ENCODE data around the gene CDH12. TPM values are rescaled to one million over a fixed set of nuclear protein-coding genes. Genes with fewer than 3 reads are reported as not detected.

Gene CDH12
- total RNA-seq, 1 experiment from 2014 or later = not detected

GRCh38 chr5:22314548-22314947 lies 538.6 kb downstream of the CDH12 start:
- WGBS (ENCODE audit: extremely low coverage, insufficient read length, low lambda C conversion rate) = no CpG with 5 or more reads among the region's 6 CpGs
- no peak for DNase-seq
- H4K8ac ChIP-seq (replicated peaks; ENCODE audit: insufficient read length, low read depth, low read length) = no peak overlapping the region
- Mint-ChIP-seq H3K27me3 (ENCODE audit: low read depth) (no peaks in the 10 kb centered on the region), H3K9me3 (no peaks in the 10 kb centered on the region), H3K36me3 (ENCODE audit: insufficient read depth in 1 of 3, low read depth in 3 of 3) (no peaks in the 10 kb centered on the region), H3K4me3 (no peak overlapping the region), H3K4me1 (no peaks in the 10 kb centered on the region), H3K27ac (no peak overlapping the region)
- no peak overlapping the region for H3K18ac ChIP-seq (ENCODE audit: insufficient read length, low read depth, low read length)
- H4K5ac ChIP-seq (ENCODE audit: insufficient read length, low read depth, low read length) = no peak overlapping the region
- H3K56ac ChIP-seq (ENCODE audit: insufficient read length, low read depth, low read length) = no peak overlapping the region
- TF ChIP-seq, protein P1, sequence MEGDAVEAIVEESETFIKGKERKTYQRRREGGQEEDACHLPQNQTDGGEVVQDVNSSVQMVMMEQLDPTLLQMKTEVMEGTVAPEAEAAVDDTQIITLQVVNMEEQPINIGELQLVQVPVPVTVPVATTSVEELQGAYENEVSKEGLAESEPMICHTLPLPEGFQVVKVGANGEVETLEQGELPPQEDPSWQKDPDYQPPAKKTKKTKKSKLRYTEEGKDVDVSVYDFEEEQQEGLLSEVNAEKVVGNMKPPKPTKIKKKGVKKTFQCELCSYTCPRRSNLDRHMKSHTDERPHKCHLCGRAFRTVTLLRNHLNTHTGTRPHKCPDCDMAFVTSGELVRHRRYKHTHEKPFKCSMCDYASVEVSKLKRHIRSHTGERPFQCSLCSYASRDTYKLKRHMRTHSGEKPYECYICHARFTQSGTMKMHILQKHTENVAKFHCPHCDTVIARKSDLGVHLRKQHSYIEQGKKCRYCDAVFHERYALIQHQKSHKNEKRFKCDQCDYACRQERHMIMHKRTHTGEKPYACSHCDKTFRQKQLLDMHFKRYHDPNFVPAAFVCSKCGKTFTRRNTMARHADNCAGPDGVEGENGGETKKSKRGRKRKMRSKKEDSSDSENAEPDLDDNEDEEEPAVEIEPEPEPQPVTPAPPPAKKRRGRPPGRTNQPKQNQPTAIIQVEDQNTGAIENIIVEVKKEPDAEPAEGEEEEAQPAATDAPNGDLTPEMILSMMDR (conservative IDR thresholded peaks at IDR 0.05) = no peak
- no peak overlapping the region for H3K14ac ChIP-seq (ENCODE audit: insufficient read depth, low read length)
- H2AFZ ChIP-seq (ENCODE audit: low read length) = no peak overlapping the region
- no peaks in the 10 kb centered on the region for H3K4me1 ChIP-seq (ENCODE audit: insufficient read depth, low read length)
- H2BK12ac ChIP-seq (ENCODE audit: insufficient read length, low read depth, low read length) = no peak overlapping the region
- no peaks in the 10 kb centered on the region for H3K79me2 ChIP-seq (ENCODE audit: insufficient read depth, low read length)
- no peak overlapping the region for H4K91ac ChIP-seq (ENCODE audit: insufficient read length, low read depth, low read length)
- H3K27me3 ChIP-seq (ENCODE audit: insufficient read depth, low read length) = no peaks in the 10 kb centered on the region
- H4K20me1 ChIP-seq (ENCODE audit: control insufficient read depth, insufficient read depth, insufficient read length) = no peaks in the 10 kb centered on the region
- H3K9me3 ChIP-seq (ENCODE audit: control insufficient read depth, low read depth, low read length) = no peaks in the 10 kb centered on the region
- no peak overlapping the region for H2BK5ac ChIP-seq (ENCODE audit: insufficient read length, low read length)
- no peak overlapping the region for H2BK120ac ChIP-seq (ENCODE audit: low read depth, low read length, poor library complexity, severe bottlenecking)
- no peak overlapping the region for H3K9ac ChIP-seq (ENCODE audit: extremely low read depth, insufficient read length, low read length)
- H3T11ph ChIP-seq (ENCODE audit: low read length) = no peak overlapping the region
- no peak overlapping the region for H3K23ac ChIP-seq (ENCODE audit: insufficient read length, low read depth, low read length)
- no peak overlapping the region for H3K4ac ChIP-seq (ENCODE audit: low read depth, low read length)
- no peak overlapping the region for H2BK15ac ChIP-seq (ENCODE audit: low read depth, low read length)
- H2AK5ac ChIP-seq (ENCODE audit: insufficient read length, low read length) = no peak overlapping the region
- H3K23me2 ChIP-seq (ENCODE audit: insufficient read length, low read depth, low read length, poor library complexity, severe bottlenecking) = no peaks in the 10 kb centered on the region
- H3K79me1 ChIP-seq (ENCODE audit: insufficient read depth, low read depth, low read length, poor library complexity, severe bottlenecking) = no peaks in the 10 kb centered on the region
- H2BK20ac ChIP-seq (ENCODE audit: low read depth, low read length, poor library complexity, severe bottlenecking) = no peak overlapping the region
- no peak overlapping the region for H3K27ac ChIP-seq (ENCODE audit: insufficient read length, low read depth, low read length)
- H3K4me2 ChIP-seq (ENCODE audit: insufficient read depth, insufficient read length, low read length) = no peak overlapping the region
